A549 treated with DMSO at 1 μM for 4 hours (cell line): ENCODE results near the gene MTMR11. TPM values are rescaled to one million over a fixed set of nuclear protein-coding genes. Genes with fewer than 3 reads are reported as not detected.

Experiments used
- total RNA-seq: library from RNA; stranded (reverse); fragments of 200-300 nt; extraction: Qiagen RNA extraction; gene quantifications from 5 replicates; pipeline ENCODE4 v1.2.3, GENCODE V29; 2022; ENCODE audit warnings: low read depth

The MTMR11 gene, protein sequence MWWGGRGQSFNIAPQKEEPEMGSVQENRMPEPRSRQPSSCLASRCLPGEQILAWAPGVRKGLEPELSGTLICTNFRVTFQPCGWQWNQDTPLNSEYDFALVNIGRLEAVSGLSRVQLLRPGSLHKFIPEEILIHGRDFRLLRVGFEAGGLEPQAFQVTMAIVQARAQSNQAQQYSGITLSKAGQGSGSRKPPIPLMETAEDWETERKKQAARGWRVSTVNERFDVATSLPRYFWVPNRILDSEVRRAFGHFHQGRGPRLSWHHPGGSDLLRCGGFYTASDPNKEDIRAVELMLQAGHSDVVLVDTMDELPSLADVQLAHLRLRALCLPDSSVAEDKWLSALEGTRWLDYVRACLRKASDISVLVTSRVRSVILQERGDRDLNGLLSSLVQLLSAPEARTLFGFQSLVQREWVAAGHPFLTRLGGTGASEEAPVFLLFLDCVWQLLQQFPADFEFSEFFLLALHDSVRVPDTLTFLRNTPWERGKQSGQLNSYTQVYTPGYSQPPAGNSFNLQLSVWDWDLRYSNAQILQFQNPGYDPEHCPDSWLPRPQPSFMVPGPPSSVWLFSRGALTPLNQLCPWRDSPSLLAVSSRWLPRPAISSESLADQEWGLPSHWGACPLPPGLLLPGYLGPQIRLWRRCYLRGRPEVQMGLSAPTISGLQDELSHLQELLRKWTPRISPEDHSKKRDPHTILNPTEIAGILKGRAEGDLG
- total RNA-seq: 7.9 to 11.7 TPM (median 9.5 TPM) in 5 replicates

DNA sequence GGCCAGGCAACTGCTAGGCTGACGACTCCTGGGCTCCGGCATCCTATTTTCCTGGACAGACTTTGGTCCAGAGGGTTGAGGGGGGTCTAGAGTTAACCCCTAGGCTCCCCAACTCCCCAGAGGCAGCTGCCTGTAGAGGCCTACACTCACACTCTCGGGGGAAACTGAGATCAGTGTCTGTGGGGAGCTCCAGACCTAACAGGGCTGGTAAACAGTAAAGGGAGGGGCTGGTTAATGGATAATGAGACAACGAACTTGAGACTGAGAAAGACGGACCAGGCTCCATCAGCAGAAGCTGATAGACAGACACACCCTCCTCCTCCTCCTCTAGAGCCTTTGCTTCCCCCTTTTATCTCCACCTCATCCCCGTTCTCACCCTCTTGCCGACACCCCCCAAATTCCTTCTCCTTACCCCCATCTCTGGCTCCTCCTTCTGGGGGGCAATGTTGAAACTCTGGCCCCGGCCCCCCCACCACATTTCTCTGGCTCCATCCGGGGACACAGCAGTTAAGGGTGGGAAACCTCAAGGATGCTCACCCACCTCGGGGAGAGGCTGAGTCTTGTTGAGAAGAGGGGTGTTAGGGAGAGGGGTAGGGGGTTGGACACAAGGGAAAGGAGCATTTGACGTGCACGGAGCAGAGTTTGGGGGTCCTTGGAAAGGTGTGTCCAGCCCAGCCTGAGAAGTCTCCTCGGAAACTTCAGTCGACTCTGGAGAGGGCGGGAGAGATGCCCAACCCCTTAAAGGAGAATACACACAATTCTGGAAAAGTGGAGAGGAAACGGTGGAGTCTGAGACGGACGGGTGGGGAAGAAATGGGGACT lies at the start of gene MTMR11:
MTMR11 (minus strand) TSS at position 710 of the 822 bp plus-strand sequence; CDS start at position 478, 232 bp downstream.

DNA sequence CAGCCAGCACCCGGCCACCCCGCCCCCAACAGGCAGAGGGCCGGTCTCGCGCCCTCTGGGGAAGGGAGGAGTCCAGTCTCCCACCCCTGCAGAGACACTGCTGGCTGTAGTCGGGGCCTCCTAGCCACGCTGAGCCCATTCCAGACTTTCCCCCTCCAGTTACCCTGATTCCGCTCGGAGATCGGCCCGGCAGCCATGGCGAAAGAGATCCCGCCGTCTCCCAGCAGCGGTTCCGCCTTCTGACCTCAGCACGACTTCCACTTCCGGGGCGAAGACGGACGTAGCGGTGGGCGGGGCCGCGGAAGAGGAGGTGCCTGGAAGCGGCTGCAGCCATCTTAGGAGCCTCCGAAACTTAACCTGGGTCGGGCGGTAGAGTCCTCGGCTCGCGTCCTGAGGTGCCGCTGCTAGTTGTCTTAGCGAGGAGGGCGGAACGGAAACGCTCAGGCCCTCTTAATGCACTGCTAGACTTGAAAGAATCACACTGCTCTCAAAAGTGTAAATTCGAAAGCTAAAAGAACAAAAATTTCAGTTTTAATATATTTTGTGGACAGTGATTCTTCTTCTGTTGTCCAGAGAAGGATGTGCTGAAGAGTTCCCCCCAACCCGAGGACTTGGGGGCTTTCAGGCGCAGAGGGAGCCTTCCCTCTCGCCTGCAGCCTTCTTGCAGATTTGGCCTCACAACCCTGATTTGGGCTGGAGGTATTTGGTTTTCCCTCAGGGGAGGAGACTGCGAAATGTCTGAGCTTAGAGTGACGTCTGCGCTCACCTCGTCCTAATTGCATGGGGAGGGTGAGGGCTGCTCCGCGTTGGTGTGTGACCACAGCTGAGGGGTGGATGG lies 8.9 kb downstream of the MTMR11 start, which contains the start of gene SF3B4:
SF3B4 (minus strand) TSS at position 241 of the 838 bp plus-strand sequence; CDS start at position 197, 44 bp downstream.

DNA sequence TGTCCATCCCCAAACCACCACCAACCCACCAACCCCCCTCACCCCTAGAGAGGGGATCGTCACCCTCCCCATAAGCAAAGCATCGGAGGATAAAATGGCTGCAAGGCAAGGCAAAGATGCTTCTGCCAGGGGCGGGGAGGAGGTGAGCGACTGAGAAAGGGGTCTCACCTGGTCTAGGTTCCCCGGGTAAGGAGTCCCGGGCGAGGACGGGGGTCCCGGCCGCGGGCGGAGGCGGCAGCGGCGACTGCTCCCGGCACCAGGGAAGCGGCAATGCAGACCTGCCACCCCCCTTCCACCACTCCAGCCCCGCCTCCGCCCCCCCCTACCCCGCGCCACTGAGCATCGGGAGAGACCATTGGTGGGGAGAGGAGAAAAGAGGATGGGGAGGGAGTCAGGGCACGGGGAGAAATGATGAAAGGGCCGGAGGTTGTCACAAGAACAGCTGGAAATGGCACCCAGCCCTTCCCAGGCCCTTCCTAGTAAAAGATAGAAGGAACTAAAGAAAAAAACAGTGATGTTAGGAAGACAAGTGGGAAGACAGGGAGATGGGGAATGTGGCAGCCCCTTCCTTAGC lies 19.0 kb downstream of the MTMR11 start, which contains the start of gene SV2A:
SV2A (minus strand) TSS at position 274 of the 574 bp plus-strand sequence. CDS start 4,004 bp downstream, outside the sequence.

DNA sequence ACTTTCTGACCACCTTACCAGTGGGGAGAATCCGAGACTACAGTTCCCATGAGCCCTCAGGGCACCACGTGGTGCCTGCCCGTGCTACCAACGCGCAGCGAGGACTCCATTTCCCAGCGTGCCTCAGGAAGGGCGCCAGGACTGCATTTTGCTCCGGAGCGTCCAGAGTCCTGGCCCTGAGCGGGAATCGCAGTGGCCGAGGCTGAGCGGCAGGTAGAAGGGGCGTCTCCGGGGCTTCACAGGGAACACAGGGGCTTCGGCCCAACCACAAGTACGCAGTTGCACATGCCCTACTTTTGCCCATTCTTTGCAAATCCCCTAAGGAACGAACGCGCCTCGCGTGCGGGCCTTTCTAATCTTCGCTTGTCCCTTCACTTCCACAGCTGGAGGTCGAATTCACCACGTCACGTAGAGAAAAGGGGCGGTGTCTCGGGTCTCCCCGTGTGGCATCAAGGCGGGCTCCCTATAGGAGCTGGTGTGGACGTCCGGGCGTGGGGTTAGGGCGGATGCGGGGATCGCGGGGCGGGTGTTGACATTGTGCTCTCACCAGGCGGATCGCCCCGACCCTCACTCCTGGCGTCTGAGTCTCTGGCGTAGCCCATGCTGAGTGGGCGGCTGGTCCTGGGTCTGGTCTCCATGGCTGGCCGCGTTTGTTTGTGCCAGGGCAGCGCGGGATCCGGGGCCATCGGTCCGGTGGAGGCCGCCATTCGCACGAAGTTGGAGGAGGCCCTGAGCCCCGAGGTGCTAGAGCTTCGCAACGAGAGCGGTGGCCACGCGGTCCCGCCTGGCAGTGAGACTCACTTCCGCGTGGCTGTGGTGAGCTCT lies 37.0 kb downstream of the MTMR11 start, which contains the start of gene BOLA1:
BOLA1 (plus strand) TSS at position 109 of the 825 bp plus-strand sequence; CDS start at position 601, 492 bp downstream.

Other genes starting within 250 kb of the MTMR11 start
- gene FCGR1A, start 154.2 kb downstream of the MTMR11 start, total RNA-seq: not detected in 5 replicates
- 14.1 to 26.8 TPM (median 24.1 TPM) in 5 replicates for gene BOLA1, start 37.3 kb downstream of the MTMR11 start, total RNA-seq
- gene SV2A, start 19.0 kb downstream of the MTMR11 start, total RNA-seq: 0.09 to 0.17 TPM (median 0.10 TPM) in 4 of 5 replicates, not detected in the other
- 112 to 141 TPM (median 128 TPM) in 5 replicates for gene SF3B4, start 9.1 kb downstream of the MTMR11 start, total RNA-seq
- gene OTUD7B, start 73.8 kb upstream of the MTMR11 start, total RNA-seq: 9.7 to 15.6 TPM (median 13.2 TPM) in 5 replicates
- gene VPS45, start 130.9 kb upstream of the MTMR11 start, total RNA-seq: 13.7 to 18.7 TPM (median 17.0 TPM) in 5 replicates
- gene PLEKHO1, start 213.0 kb upstream of the MTMR11 start, total RNA-seq: 8.8 to 10.2 TPM (median 9.8 TPM) in 5 replicates